Keratinocyte (primary cell): ENCODE results near the gene FAM107B.

ENCODE experiments used
- EZH2 ChIP-seq: IDR thresholded peaks from one replicate; pipeline ENCODE4 v1.6.1; 2012; ENCODE audit warnings: inconsistent platforms, mild to moderate bottlenecking, low read length, moderate library complexity
- TF ChIP-seq, protein P1 (sequence below), 3 experiments: IDR thresholded peaks in 1 of 3; conservative IDR thresholded peaks in 1 of 3; optimal IDR thresholded peaks in 1 of 3; 2 replicates in 2 of 3; 3 replicates in 1 of 3; pipeline versions ENCODE3 to v1.5.1; 2011; ENCODE audit warnings: low read length in 3 of 3, mild to moderate bottlenecking in 3 of 3, moderate library complexity in 2 of 3, control low read depth in 1 of 3, inconsistent platforms in 1 of 3; ENCODE audit not compliant: insufficient read depth in 2 of 3; ENCODE audit errors: extremely low read depth in 1 of 3

GRCh38 chr10:14639637-14640036 is 135.1 kb downstream of the FAM107B start:
- TF ChIP-seq, protein P1, sequence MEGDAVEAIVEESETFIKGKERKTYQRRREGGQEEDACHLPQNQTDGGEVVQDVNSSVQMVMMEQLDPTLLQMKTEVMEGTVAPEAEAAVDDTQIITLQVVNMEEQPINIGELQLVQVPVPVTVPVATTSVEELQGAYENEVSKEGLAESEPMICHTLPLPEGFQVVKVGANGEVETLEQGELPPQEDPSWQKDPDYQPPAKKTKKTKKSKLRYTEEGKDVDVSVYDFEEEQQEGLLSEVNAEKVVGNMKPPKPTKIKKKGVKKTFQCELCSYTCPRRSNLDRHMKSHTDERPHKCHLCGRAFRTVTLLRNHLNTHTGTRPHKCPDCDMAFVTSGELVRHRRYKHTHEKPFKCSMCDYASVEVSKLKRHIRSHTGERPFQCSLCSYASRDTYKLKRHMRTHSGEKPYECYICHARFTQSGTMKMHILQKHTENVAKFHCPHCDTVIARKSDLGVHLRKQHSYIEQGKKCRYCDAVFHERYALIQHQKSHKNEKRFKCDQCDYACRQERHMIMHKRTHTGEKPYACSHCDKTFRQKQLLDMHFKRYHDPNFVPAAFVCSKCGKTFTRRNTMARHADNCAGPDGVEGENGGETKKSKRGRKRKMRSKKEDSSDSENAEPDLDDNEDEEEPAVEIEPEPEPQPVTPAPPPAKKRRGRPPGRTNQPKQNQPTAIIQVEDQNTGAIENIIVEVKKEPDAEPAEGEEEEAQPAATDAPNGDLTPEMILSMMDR (optimal IDR thresholded peaks at IDR 0.05 in 1 of 3, IDR thresholded peaks at IDR 0.05 in 1 of 3, conservative IDR thresholded peaks at IDR 0.05 in 1 of 3; ENCODE audit: extremely low read depth in 1 of 3, insufficient read depth in 2 of 3, low read length in 3 of 3): no peak
- TF ChIP-seq EZH2: no peak
